ENCODE results near the gene ZNF385B.
"Not testable (repeated sequence)": the region's sequence is repeated elsewhere in the genome, so short reads cannot be mapped to it uniquely, and the experiment has no call there.

ZNF385B gene

GRCh38 chr2:179861416-179862067, at the start of gene ZNF385B:
Gene ZNF385B, minus strand, starts transcription at chr2:179861612.
- ATAC-seq, result no peak

GRCh38 chr2:179910735-179911113, 49.3 kb upstream of the ZNF385B start:
- no peak for ATAC-seq

DNA sequence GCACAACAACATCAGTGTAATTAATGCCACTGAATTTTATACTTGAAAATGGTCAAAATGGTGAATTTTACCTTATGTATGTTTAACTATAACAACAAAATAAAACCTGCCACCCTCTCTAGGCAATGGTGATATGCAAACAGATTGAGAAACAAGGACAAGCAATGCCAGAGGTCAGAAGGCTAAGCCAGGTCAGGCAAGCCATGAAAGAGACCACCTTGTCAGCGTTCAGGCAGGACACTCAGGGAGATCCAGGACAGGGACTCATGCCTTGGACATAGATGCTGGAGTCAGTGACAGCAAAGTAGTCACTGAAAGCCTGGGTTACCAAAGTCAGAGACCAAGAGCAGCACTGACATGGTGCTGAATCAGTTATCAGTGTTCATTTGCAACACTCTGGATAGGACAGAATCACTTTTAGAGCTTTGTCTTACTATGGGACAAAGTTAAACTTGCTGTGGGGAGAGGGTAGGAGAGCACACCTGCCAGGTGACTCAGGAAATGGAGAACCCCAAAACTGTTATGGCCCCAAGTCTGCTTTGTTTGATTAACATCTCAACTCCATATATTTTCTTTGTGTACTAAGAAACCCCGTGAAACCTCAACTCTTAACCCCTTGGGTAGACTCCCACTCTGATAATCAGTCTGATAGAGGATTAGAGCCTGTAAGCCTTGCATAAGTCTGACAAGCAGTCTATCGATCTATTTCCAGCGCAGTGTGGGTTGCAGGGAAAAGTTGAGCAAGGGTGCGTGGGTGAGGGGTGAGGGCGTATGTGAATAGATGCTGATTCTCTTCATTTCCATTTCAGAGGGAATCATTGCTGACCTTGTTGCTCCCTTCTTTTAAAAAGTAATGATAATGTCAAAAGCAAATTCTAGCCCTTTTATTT, 48.7 kb upstream of the ZNF385B start:
- ATAC-seq, result no peak

DNA sequence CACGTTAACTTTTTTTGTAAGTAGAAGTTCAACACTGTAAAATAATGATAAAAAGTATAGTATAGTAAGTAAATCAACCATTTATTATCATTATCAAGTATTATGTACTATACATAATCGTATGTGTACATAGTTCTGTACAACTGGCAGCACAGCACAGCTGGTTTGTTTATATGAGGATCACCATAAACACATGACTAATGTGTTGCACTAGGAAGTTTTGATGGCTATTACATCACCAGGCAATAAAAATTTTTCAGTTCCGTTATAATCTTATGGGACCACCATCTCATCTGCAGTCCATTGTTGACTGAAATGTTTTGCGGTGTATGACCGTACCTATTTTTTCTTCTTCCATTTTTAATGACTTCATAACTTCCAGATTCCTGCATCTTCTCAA, 39.2 kb upstream of the ZNF385B start:
- no peak for ATAC-seq

DNA sequence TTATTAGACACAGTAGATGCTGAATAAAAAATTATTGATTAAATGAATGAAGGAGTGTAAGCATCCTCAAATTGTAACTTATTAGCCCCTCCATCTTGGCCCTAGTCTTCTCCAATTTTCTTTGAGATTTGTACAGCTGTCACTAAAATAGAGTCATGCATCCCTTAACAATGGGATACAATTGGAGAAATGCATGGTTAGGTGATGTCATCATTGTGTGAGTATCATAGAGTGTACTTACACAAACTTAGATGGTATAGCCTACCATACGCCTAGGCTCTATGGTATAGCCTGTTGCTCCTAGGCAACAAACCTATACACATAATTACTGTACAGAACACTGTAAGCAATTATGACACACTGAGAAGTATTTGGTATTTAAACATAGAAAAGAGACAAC, 38.3 kb upstream of the ZNF385B start:
- ATAC-seq, result no peak

GRCh38 chr2:179898873-179899272, 37.5 kb upstream of the ZNF385B start:
- no peak for ATAC-seq

DNA sequence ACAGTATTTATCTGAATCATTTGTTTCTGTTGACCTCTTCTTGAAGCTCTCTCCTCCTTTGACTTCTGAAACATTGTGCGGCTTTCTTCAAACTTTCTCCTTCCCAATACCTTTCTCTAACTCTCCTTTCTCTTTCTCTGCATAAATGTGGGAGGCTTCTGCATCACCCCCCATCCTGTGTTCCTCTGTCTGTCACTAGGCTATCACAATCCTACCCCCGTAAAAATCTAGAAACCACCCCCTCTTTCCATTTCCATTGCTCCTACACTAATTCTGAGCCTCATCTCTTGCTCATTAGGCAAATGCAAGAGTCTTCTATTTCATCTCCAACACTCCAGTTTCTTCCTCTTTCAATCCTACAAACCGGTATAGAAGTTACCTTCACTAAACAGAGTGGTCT, 32.2 kb upstream of the ZNF385B start:
- ATAC-seq, result no peak

DNA sequence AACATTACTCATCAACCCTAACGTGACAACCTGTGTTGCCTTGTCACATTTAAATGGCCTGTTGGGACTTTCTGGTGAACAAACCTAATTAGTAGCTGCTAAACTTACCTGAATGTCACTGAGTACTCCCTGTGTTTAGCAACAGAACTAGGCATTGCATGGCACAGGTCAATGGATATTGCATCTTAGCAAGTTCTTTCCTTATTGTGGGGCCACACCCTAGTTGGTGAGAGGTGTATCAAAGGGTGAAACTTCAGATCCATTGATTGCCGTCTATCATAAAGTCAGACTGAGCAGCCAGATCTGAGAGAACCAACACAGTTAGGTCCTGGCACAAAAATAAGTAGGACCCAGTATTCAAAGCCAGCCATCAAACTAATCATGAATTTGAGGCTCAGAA, 29.8 kb upstream of the ZNF385B start:
- ATAC-seq, result no peak

GRCh38 chr2:179890666-179891065, 29.3 kb upstream of the ZNF385B start:
- ATAC-seq, result no peak

DNA sequence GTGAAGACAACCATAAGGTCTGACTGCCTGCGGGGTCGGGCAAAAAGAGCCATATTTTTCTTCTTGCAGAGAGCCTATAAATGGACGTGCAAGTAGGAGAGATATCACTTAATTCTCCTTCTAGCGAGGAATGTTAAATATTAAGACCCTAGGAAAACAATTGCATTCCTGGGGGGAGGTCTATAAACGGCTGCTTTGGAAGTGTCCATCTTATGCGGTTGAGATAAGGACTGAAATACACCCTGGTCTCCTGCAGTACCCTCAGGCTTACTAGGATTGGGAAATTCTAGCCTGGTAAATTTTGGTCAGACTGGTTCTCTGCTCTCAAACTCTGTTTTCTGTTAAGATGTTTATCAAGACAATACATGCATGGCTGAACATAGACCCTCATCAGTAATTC, 27.2 kb upstream of the ZNF385B start:
- not testable (repeated sequence) for ATAC-seq

DNA sequence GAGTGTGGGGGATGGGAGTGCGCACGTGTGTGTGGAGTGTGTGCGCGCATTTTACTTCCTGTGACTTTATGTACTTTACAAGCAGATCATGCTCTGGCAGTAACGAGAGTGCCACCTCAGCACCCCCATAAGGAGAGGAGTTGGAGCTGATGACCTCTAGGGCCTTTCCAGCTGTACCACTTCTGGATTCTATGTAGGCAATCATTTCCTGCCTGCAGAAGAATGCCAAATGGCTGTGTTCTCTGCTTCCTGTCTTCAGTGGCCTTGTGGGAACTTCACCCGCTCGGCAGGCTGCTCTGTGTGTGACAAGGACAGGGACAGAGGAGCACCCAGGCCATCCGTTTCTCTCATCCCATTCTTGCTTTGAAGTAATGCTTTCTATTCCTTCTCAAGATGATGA, 22.8 kb upstream of the ZNF385B start:
- no peak for ATAC-seq

DNA sequence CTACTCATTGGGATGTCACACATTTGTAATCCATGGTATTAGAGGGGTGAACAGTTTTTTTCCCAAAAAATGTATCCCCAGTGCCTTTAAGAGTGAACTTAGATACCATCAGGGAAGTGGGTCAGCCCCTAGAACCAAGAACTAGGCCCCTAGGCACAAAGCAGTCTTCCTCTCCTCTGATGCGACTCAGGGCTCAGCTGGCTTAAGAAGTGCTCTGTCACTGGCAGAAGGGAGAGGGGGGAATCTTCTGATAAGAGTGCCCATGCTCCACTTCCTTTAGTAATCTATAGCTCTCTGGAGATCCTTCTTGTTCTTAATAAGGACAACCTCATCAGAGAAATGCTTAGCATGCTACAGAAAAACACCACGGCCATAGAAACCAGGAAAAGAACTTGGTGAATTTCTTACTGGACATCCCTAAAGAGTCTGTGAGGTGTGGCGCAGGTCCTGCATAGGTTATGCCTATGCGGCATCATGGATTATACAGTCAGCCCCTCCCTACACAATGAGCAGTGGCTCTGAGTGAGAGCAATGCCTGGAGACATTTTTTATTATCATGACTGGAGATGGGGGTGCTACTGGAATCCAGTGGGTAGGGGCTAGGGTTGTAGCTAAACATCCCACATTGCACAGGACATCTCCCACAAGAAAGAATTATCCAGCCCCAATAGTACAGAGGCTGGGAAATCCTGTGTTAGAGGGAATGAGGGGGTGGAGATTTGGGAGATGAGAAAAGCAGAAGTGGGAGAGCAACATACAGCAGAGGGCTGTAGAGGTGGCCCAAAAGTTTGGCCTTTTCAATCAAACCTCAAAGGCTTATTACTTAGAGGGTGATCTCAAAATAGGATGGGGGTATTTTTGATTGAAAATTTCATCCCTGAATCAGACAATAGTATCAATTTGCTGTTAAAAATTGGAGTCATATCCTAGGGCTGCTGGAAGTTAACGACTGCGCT, 21.7 kb upstream of the ZNF385B start:
- ATAC-seq, result no peak

DNA sequence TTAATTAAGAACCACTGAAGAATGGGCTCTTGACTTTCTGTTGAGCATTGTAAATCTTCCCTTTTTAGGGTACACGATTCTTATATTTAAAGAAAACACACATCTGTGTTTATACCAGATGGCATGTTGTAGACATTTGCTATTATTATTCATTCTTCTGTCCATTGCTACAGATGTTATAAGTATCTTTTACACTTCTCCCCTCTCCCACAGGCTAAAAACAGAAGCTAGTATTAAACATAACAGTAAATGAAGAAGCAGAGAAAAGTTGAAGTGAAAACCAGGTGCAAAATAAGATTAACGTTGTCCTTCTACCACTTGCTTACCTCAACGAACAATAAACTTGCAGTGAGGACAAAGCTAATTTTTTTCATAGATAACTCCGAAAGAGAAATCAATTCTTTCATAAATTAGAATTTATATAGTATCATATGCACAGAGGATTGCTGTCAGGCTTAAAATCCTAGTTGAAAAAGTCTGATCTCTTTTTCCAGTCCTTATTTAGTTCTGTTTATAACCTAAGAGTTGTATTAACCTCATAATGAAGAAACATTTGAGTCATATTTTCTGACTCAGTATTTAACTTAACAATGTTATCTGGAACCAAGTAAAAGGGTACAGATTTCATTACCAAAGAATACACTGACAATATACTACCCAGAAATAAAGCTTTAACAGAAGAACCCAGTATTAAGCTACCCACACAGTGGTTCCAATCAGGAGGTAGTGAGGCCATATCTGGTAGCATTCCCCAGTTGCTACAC, 16.4 kb upstream of the ZNF385B start:
- ATAC-seq, result no peak

- ATAC-seq, result no peak
Measured at GRCh38 chr2:179876266-179876665, 14.9 kb upstream of the ZNF385B start.

DNA sequence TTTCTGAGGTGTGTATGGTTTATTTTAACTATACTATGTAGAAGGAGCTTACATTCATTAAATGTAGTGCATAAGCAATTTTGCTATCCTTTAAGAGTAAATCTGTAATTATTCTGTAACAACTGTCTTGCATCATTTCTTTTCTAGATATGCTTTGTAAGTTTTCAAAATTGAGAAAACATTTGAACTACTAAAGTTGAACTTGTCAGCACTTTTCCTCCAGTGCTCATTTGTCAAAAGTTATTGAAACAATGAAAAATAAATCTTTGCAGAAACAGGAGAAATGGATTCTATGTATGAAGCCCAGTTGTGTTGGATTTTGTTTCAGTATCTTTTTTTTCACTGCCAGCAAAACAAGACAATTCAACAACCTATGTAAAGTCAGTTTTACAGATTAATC, 14.5 kb upstream of the ZNF385B start:
- no peak for ATAC-seq

- ATAC-seq, result no peak
Measured at GRCh38 chr2:179862898-179863458, 1.6 kb upstream of the ZNF385B start.

- no peak for ATAC-seq
Measured at GRCh38 chr2:179861027-179861415, 391 bp downstream of the ZNF385B start.

DNA sequence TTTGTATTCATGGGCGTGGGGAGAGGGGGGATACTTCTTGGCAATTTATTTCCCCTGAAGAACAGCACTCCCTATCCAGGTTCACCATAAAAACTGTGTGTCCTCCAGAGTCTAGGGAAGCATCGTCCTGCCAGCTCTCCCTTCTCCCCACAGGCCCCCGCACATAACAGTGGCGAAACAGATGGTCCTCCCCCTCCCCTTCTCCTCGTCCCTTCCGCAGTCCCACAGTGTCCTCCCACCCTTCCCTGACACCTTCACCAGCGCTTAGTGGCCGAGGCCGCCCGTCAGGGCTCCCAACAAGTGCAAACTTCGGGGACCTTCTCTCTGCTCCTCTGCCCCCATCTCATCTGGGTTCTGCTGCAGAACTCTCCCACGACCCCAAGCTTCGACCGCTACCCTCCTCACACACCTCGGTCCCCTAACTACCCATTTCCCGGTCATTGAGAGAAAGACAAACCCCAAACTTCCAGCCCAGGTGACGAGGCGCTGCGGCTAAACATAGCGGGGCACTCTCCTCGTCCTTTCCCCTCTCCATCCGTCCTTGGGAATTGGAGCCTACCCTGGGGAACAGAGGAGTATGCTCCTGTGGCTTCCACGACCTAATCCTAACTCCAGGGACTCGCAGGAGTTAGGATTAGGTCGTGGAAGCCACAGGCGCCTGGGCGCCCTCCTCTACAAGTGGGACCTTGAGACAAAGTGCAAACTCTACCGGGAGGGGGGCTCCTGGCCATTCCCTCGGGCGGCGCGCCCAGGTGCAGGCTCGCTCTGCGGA, 971 bp downstream of the ZNF385B start:
- ATAC-seq, result no peak

DNA sequence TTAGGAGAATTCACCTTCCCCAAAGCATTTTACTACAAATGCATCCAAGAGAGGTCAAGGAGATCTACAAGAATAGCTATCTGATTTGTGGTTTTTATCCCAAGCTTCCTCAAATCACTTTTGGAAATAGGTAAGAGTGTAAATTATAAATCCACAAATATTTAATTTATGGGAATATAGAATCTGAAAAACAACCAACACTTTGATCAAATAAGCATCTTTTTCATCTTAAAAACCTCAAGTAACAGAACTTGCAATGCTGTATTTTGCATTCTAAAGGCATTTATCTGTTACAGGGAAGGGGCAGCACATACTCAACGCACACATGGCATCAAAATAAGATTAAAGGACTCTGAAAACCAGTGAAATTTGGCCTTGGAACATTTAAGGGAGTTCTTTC, 1.9 kb downstream of the ZNF385B start:
- ATAC-seq, result no peak

DNA sequence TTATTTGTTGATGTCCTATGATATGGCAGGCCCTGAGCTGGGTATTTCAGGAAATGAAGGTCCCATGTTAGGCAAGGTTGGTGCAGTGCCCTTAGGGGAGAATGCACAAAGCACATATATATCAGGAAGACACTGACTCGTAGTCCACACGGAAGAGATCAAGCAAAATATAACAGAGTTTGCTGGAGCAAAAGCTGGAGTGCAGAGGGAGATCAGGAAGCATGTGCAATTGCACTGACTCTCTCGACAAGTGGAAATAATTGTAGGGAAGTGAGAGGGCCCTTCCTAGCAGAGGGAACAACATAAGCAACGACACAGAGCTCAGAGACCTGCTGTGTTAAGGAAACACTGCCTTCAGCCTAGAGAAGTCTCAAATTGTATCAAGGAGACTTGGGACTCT, 4.2 kb downstream of the ZNF385B start:
- ATAC-seq, result no peak

DNA sequence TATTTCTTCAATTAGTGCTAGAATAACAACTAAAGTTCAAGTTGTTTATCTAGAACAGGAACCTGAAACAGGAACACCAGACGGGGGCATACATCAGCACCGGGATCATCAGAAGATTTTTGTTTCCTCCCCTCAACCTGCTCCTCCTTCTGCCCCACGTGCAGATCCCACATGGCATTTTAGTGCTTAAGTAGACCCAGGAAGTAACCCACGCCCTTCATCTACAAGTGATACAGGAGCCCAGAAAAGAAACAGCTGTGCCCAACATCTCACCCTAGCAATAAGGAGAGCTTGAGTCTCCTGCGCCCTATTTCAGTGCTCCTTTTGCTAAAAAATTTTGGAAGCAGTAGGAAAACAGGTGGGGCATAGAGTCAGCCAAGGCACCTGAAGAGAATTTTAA, 5.2 kb downstream of the ZNF385B start:
- ATAC-seq, result no peak
